Gastroesophageal sphincter (tissue), 4 donors: ENCODE data around the gene NMNAT1. TPM values are rescaled to one million over a fixed set of nuclear protein-coding genes. Genes with fewer than 3 reads are reported as not detected.
"Not testable (repeated sequence)": the region's sequence is repeated elsewhere in the genome, so short reads cannot be mapped to it uniquely, and the experiment has no call there.

Experiments
- ATAC-seq: fragments of 150-250 bp; one replicate; pipeline ENCODE4 v1.9.1; 2016; ENCODE audit warnings: mild to moderate bottlenecking, moderate library complexity
- H3K27ac ChIP-seq, 4 donors: fragments of 200-600 bp; sonication (generic) in 3 of 4; 1 replicate in 3 of 4; 2 replicates in 1 of 4; pipeline ENCODE4 v1.5.1; 2016 to 2019
- H3K27me3 ChIP-seq: fragments of 200-600 bp; sonication (generic); one replicate; pipeline ENCODE4 v1.5.1; 2019
- H3K36me3 ChIP-seq, 2 donors: fragments of 200-600 bp; sonication (generic); one replicate each; pipeline ENCODE4 v1.5.1; 2019; ENCODE audit warnings: control low read depth in 1 of 2
- H3K4me1 ChIP-seq, 3 donors: fragments of 200-600 bp; sonication (generic); 1 replicate in 2 of 3; 2 replicates in 1 of 3; pipeline ENCODE4 v1.5.1; 2016 to 2019; ENCODE audit warnings: control low read depth in 2 of 3
- H3K4me3 ChIP-seq, 2 donors: fragments of 200-600 bp; sonication (generic); one replicate each; pipeline ENCODE4 v1.5.1; 2019; ENCODE audit warnings: mild to moderate bottlenecking in 1 of 2, moderate library complexity in 1 of 2
- H3K9me3 ChIP-seq, 3 donors: fragments of 200-600 bp; sonication (generic); one replicate each; pipeline ENCODE4 v1.5.1; 2017 to 2019; ENCODE audit warnings: control low read depth in 2 of 3
- CTCF ChIP-seq, 4 experiments: fragments of 200-600 bp in 2 of 4; fragments of 450-650 bp in 2 of 4; sonication (generic) in 1 of 4; IDR thresholded peaks; one replicate each; pipeline ENCODE4 v1.5.1; 2017 to 2019; ENCODE audit warnings: antibody characterized with exemption in 4 of 4, mild to moderate bottlenecking in 2 of 4, moderate library complexity in 2 of 4
- EP300 ChIP-seq: sonication (generic); formaldehyde crosslinking; IDR thresholded peaks from one replicate; pipeline ENCODE4 v1.6.1; 2017; ENCODE audit warnings: antibody characterized with exemption, mild to moderate bottlenecking
- POLR2A ChIP-seq, 2 donors: fragments of 450-650 bp; IDR thresholded peaks; one replicate each; pipeline ENCODE4 v1.6.1; 2017; ENCODE audit warnings: antibody characterized with exemption in 2 of 2, mild to moderate bottlenecking in 2 of 2, moderate library complexity in 1 of 2
- POLR2AphosphoS5 ChIP-seq: sonication (generic); formaldehyde crosslinking; IDR thresholded peaks from one replicate; pipeline ENCODE4 v1.6.1; 2017; ENCODE audit warnings: antibody characterized with exemption
- WGBS, 2 donors: methylation state at CpG; one replicate each; pipeline ENCODE4 v1.1.5; 2018; ENCODE audit warnings: low coverage in 1 of 2; 5-methylcytosine and 5-hydroxymethylcytosine counted together
- total RNA-seq, 4 donors: library from RNA; depleted of rRNA; stranded (reverse); fragments of >200 nt; gene quantifications; one replicate each; pipeline ENCODE4 v1.1.0, GENCODE V29; 2016

Gene NMNAT1
- total RNA-seq, 4 donors from 2014 or later = 6.1 to 12.6 (median 9.7) TPM

- no peak for ATAC-seq
- TF ChIP-seq EP300 = no peak
- TF ChIP-seq POLR2AphosphoS5 = no peak
- TF ChIP-seq CTCF (IDR thresholded peaks at IDR 0.05) = no peak
- TF ChIP-seq POLR2A (IDR thresholded peaks at IDR 0.05) = no peak
- no peaks in the 10 kb centered on the region for H3K9me3 ChIP-seq
- H3K27me3 ChIP-seq = no peaks in the 10 kb centered on the region
- no peaks in the 10 kb centered on the region for H3K4me1 ChIP-seq
- 78 to 100% methylated on average over 1 to 2 of the region's 2 CpGs for WGBS, 2 donors
- H3K36me3 ChIP-seq = no peaks in the 10 kb centered on the region
- H3K27ac ChIP-seq = no peak overlapping the region
- no peak overlapping the region for H3K4me3 ChIP-seq
Measured at GRCh38 chr1:10025354-10025753, 82.1 kb downstream of the NMNAT1 start.

- Histone ChIP-seq H3K27me3 (no peaks in the 10 kb centered on the region), H3K4me3 (no peak overlapping the region), H3K36me3 (no peaks in the 10 kb centered on the region), H3K9me3 (no peaks in the 10 kb centered on the region), H3K4me1 (peaks cover 0 to 2% (median 0%) of the 10 kb centered on the region in 3 donors), H3K27ac (no peak overlapping the region)
- ATAC-seq = no peak
- TF ChIP-seq EP300 = no peak
- TF ChIP-seq POLR2AphosphoS5 = no peak
- no peak for TF ChIP-seq CTCF (IDR thresholded peaks at IDR 0.05)
- no peak for TF ChIP-seq POLR2A (IDR thresholded peaks at IDR 0.05)
Measured at GRCh38 chr1:10027027-10027426, 83.8 kb downstream of the NMNAT1 start.

- WGBS, 2 donors = 85% methylated on average over 3 of the region's 24 CpGs; no CpG with 5 or more reads in 1 of the 2 donors
- not testable (repeated sequence) for ATAC-seq, H3K36me3 ChIP-seq
Measured at GRCh38 chr1:10028956-10029500, 85.8 kb downstream of the NMNAT1 start.

GRCh38 chr1:10031461-10031860 lies 88.2 kb downstream of the NMNAT1 start:
- peaks cover 0 to 2% of the 10 kb centered on the region in 2 donors for H3K36me3 ChIP-seq
- WGBS, 2 donors = 86 to 89% methylated on average over 3 of the region's 3 CpGs
- TF ChIP-seq POLR2AphosphoS5 (no peak), POLR2A (IDR thresholded peaks at IDR 0.05) (no peak), CTCF (IDR thresholded peaks at IDR 0.05) (no peak), EP300 (no peak)
- H3K4me3 ChIP-seq = no peak overlapping the region
- no peak overlapping the region for H3K27ac ChIP-seq
- H3K4me1 ChIP-seq = peaks cover 0 to 31% (median 6%) of the 10 kb centered on the region in 3 donors
- ATAC-seq = no peak
- H3K9me3 ChIP-seq = no peaks in the 10 kb centered on the region
- H3K27me3 ChIP-seq = no peaks in the 10 kb centered on the region

More at GRCh38 chr1:10028956-10029500, 85.8 kb downstream of the NMNAT1 start:
- H3K9me3 ChIP-seq, H3K4me3 ChIP-seq, H3K27ac ChIP-seq, H3K4me1 ChIP-seq, H3K27me3 ChIP-seq: not testable (repeated sequence)

GRCh38 chr1:10032590-10033358 lies 89.5 kb downstream of the NMNAT1 start, which contains the start of gene UBE4B:
TSS of gene UBE4B (plus strand) at chr1:10032958. CDS start at chr1:10033671, 713 bp downstream.
- peak within 1 kb of the TSS; percentile 84 to 98 (median 94) for H3K27ac ChIP-seq
- TF ChIP-seq CTCF (IDR thresholded peaks at IDR 0.05) = peak; percentile 69 to 93 (median 88)
- TF ChIP-seq POLR2A (IDR thresholded peaks at IDR 0.05) = peak; percentile 21 to 27
- peak; percentile 41 for TF ChIP-seq POLR2AphosphoS5
- no peak for TF ChIP-seq EP300
- H3K36me3 ChIP-seq = peaks cover 0 to 15% of the 10 kb centered on the region in 2 donors
- H3K27me3 ChIP-seq = no peaks in the 10 kb centered on the region
- no peaks in the 10 kb centered on the region for H3K9me3 ChIP-seq
- peaks cover 0 to 44% (median 6%) of the 10 kb centered on the region in 3 donors for H3K4me1 ChIP-seq
- ATAC-seq = peak; percentile 98
- no CpG with 5 or more reads among the region's 73 CpGs for WGBS, 2 donors
- peak within 1 kb of the TSS; percentile 73 to 96 for H3K4me3 ChIP-seq
